ENCODE measurements around the gene MORN5. TPM values are rescaled to one million over a fixed set of nuclear protein-coding genes. Genes with fewer than 3 reads are reported as not detected.

Gene MORN5
- total RNA-seq, 6 experiments from 2014 or later: not detected

- DNase-seq: no peak
Measured at GRCh38 chr9:122129969-122130368, 29.7 kb upstream of the MORN5 start.

DNA sequence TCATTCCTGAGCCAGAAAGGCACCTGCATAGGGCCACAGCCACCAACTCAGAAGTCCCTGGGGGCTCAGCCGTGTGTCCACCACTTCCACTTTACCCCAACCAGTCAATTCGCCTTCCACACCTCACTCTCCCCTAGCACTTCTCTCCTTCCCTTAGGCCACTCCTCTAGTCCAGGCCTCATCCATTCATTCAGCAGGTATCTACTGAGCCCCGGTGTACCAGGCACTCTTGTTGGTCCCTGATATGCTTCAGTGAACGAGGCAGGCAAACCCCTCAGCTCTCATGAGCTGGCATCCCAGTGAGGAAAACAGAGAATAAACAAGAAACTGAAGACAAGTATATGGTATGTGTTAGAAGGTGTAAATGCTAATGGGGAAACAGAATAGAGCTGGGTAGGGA, 28.9 kb upstream of the MORN5 start:
- Histone ChIP-seq H3K36me3 (no peaks in the 10 kb centered on the region), H3K27ac (no peak overlapping the region), H3K4me3 (no peak overlapping the region), H3K9me3 (no peaks in the 10 kb centered on the region), H3K27me3 (no peaks in the 10 kb centered on the region), H3K4me1 (peaks cover 0 to 4% (median 0%) of the 10 kb centered on the region in 4 donors)
- intact Hi-C loops (cut with DNase I): no loop called here
- WGBS (ENCODE audit: insufficient coverage, low coverage, low lambda C conversion rate, missing lambda C conversion rate): 71% methylated on average over 4 of the region's 4 CpGs
- TF ChIP-seq POLR2A (IDR thresholded peaks at IDR 0.05): no peak
- TF ChIP-seq, protein P1, sequence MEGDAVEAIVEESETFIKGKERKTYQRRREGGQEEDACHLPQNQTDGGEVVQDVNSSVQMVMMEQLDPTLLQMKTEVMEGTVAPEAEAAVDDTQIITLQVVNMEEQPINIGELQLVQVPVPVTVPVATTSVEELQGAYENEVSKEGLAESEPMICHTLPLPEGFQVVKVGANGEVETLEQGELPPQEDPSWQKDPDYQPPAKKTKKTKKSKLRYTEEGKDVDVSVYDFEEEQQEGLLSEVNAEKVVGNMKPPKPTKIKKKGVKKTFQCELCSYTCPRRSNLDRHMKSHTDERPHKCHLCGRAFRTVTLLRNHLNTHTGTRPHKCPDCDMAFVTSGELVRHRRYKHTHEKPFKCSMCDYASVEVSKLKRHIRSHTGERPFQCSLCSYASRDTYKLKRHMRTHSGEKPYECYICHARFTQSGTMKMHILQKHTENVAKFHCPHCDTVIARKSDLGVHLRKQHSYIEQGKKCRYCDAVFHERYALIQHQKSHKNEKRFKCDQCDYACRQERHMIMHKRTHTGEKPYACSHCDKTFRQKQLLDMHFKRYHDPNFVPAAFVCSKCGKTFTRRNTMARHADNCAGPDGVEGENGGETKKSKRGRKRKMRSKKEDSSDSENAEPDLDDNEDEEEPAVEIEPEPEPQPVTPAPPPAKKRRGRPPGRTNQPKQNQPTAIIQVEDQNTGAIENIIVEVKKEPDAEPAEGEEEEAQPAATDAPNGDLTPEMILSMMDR (IDR thresholded peaks at IDR 0.05): no peak
- ATAC-seq: no peak
- DNase-seq: no peak

More at GRCh38 chr9:122129969-122130368, 29.7 kb upstream of the MORN5 start:
- Histone ChIP-seq H3K27me3 (no peaks in the 10 kb centered on the region), H3K27ac (no peak overlapping the region), H3K4me1 (peaks cover 0 to 4% (median 0%) of the 10 kb centered on the region in 4 donors), H3K4me3 (no peak overlapping the region), H3K9me3 (no peaks in the 10 kb centered on the region), H3K36me3 (no peaks in the 10 kb centered on the region)
- 78% methylated on average over 2 of the region's 2 CpGs for WGBS (ENCODE audit: insufficient coverage, low coverage, low lambda C conversion rate, missing lambda C conversion rate)
- TF ChIP-seq, protein P1 (IDR thresholded peaks at IDR 0.05): no peak
- TF ChIP-seq POLR2A (IDR thresholded peaks at IDR 0.05): no peak
- ATAC-seq: no peak
- intact Hi-C loops (cut with DNase I): loop anchor here (5.0 to 10.0 kb wide), 3 partner anchors 217 to 325 kb away; no protein-coding TSS in a partner anchor

- Histone ChIP-seq H3K27ac (no peak overlapping the region), H3K9me3 (no peaks in the 10 kb centered on the region), H3K4me1 (peaks cover 0 to 4% (median 0%) of the 10 kb centered on the region in 4 donors), H3K36me3 (no peaks in the 10 kb centered on the region), H3K4me3 (no peak overlapping the region), H3K27me3 (no peaks in the 10 kb centered on the region)
- intact Hi-C loops (cut with DNase I): no loop called here
- TF ChIP-seq, protein P1 (IDR thresholded peaks at IDR 0.05): no peak
- no peak for TF ChIP-seq POLR2A (IDR thresholded peaks at IDR 0.05)
- no peak for DNase-seq
- WGBS (ENCODE audit: insufficient coverage, low coverage, low lambda C conversion rate, missing lambda C conversion rate): 12% methylated on average over 6 of the region's 21 CpGs
- ATAC-seq: peak in 1 of 4 donors; percentile 29
Measured at GRCh38 chr9:122131401-122132001, 28.2 kb upstream of the MORN5 start.

GRCh38 chr9:122132539-122132938, 27.2 kb upstream of the MORN5 start:
- intact Hi-C loops (cut with DNase I): no loop called here
- TF ChIP-seq POLR2A (IDR thresholded peaks at IDR 0.05): no peak
- TF ChIP-seq, protein P1 (IDR thresholded peaks at IDR 0.05): no peak
- H3K4me3 ChIP-seq: no peak overlapping the region
- no peaks in the 10 kb centered on the region for H3K27me3 ChIP-seq
- DNase-seq (no peak), ATAC-seq (no peak)
- no CpG with 5 or more reads among the region's 4 CpGs for WGBS (ENCODE audit: insufficient coverage, low coverage, low lambda C conversion rate, missing lambda C conversion rate)
- no peaks in the 10 kb centered on the region for H3K36me3 ChIP-seq
- no peaks in the 10 kb centered on the region for H3K4me1 ChIP-seq
- no peaks in the 10 kb centered on the region for H3K9me3 ChIP-seq
- H3K27ac ChIP-seq: no peak overlapping the region
